ENCODE data around the gene BRK1. TPM values are rescaled to one million over a fixed set of nuclear protein-coding genes. Genes with fewer than 3 reads are reported as not detected.
"Not testable (repeated sequence)": the region's sequence is repeated elsewhere in the genome, so short reads cannot be mapped to it uniquely, and the experiment has no call there.

Gene BRK1
- total RNA-seq, 2 donors from 2014 or later = 118 to 126 TPM

DNA sequence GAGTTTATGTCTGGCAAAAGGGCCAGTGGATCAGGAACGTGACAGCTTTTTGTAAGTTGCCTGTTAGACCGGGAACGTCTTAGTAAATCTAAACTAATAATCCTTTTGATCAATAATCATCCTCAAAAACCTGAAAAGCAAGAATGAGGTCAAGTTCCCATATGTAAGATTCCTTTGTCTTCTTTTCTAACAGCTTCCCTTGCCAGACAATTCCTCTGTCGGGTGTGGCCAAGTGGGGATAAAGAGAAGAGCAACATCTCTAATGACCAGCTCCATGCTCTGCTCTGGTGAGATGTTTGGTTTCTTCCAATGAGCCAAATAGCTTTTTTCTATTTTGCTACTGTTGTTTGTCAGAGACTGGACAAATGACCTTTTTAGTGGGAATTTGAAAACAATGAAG lies 27.2 kb upstream of the BRK1 start:
- TF ChIP-seq CTCF (IDR thresholded peaks at IDR 0.05) = no peak
- TF ChIP-seq POLR2AphosphoS5 (IDR thresholded peaks at IDR 0.05) = no peak
- TF ChIP-seq POLR2A (IDR thresholded peaks at IDR 0.05) = no peak
- Histone ChIP-seq H3K36me3 (no peaks in the 10 kb centered on the region), H3K27ac (no peak overlapping the region), H3K27me3 (replicated peaks; ENCODE audit: insufficient read depth) (no peaks in the 10 kb centered on the region), H3K4me3 (no peak overlapping the region), H3K4me1 (replicated peaks) (no peaks in the 10 kb centered on the region), H3K9me3 (no peaks in the 10 kb centered on the region)
- DNase-seq (ENCODE audit: low spot score) = no peak
- WGBS = 74% methylated on average over 4 of the region's 4 CpGs
- intact Hi-C loops (cut with DNase I) = no loop called here

- H3K4me1 ChIP-seq (replicated peaks) = no peaks in the 10 kb centered on the region
- no peak overlapping the region for H3K4me3 ChIP-seq
- WGBS = 97% methylated on average over 6 of the region's 6 CpGs
- DNase-seq (ENCODE audit: low spot score) = no peak
- no peaks in the 10 kb centered on the region for H3K36me3 ChIP-seq
- TF ChIP-seq CTCF (IDR thresholded peaks at IDR 0.05) (no peak), POLR2A (IDR thresholded peaks at IDR 0.05) (no peak), POLR2AphosphoS5 (IDR thresholded peaks at IDR 0.05) (no peak)
- H3K27me3 ChIP-seq (replicated peaks; ENCODE audit: insufficient read depth) = no peaks in the 10 kb centered on the region
- intact Hi-C loops (cut with DNase I) = no loop called here
- H3K27ac ChIP-seq = no peak overlapping the region
- no peaks in the 10 kb centered on the region for H3K9me3 ChIP-seq
Observed at GRCh38 chr3:10090179-10090578, 25.3 kb upstream of the BRK1 start.

DNA sequence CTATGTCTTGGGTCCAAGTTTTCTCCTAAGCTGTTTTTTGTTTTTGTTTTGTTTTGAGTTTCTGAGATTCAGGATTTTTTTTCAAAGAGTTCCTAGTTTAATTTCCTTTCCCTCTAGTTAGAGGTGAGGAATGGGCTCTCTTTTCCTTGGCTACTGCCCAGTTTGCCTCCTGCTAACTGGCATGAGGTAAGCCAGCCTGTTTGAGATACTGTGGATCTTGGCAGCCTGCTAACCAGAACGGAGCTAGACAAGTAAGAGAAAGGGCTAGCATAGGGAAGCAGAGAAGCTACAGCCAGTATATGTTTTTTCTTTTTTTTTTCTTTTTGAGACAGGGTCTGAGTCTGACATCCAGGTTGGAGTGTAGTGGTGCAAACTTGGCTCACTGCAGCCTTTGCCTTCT lies 24.7 kb upstream of the BRK1 start:
- WGBS = no CpG with 5 or more reads among the region's 1 CpG
- DNase-seq (ENCODE audit: low spot score); H3K4me1 ChIP-seq (replicated peaks); H3K36me3 ChIP-seq; H3K27ac ChIP-seq; intact Hi-C loops (cut with DNase I); H3K27me3 ChIP-seq (replicated peaks; ENCODE audit: insufficient read depth); H3K9me3 ChIP-seq; H3K4me3 ChIP-seq: not testable (repeated sequence)

GRCh38 chr3:10091387-10091786 lies 24.1 kb upstream of the BRK1 start:
- 57% methylated on average over 2 of the region's 2 CpGs for WGBS
- intact Hi-C loops (cut with DNase I); H3K9me3 ChIP-seq: not testable (repeated sequence)

DNA sequence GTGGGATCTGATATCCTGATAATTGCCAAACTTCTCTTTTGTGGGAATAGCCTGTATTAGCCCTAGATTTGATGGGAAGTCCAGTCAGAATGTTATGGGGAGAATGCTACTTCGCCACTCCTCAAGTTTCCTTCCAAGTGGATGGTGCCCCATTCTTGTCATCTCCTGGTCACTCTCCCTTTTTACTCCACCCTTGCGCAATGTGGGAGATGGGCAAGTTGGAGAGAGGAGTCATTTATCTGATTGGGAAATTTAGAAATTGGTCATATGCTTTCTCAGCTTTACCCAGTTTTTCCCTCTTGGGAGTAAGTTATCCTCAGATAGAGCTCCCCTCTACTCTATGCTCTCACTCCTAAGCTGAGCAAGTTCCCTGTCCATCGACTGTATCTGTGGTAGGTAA lies 21.8 kb upstream of the BRK1 start:
- no peaks in the 10 kb centered on the region for H3K36me3 ChIP-seq
- no peaks in the 10 kb centered on the region for H3K4me1 ChIP-seq (replicated peaks)
- no peaks in the 10 kb centered on the region for H3K27me3 ChIP-seq (replicated peaks; ENCODE audit: insufficient read depth)
- H3K9me3 ChIP-seq = no peaks in the 10 kb centered on the region
- WGBS = 95% methylated on average over 3 of the region's 3 CpGs
- intact Hi-C loops (cut with DNase I) = no loop called here
- H3K4me3 ChIP-seq = no peak overlapping the region
- no peak overlapping the region for H3K27ac ChIP-seq
- no peak for DNase-seq (ENCODE audit: low spot score)
- TF ChIP-seq POLR2AphosphoS5 (IDR thresholded peaks at IDR 0.05) = no peak
- no peak for TF ChIP-seq CTCF (IDR thresholded peaks at IDR 0.05)
- no peak for TF ChIP-seq POLR2A (IDR thresholded peaks at IDR 0.05)

More at GRCh38 chr3:10091387-10091786, 24.1 kb upstream of the BRK1 start:
- not testable (repeated sequence) for H3K27me3 ChIP-seq (replicated peaks; ENCODE audit: insufficient read depth); H3K4me1 ChIP-seq (replicated peaks); DNase-seq (ENCODE audit: low spot score); H3K27ac ChIP-seq; H3K4me3 ChIP-seq; H3K36me3 ChIP-seq

DNA sequence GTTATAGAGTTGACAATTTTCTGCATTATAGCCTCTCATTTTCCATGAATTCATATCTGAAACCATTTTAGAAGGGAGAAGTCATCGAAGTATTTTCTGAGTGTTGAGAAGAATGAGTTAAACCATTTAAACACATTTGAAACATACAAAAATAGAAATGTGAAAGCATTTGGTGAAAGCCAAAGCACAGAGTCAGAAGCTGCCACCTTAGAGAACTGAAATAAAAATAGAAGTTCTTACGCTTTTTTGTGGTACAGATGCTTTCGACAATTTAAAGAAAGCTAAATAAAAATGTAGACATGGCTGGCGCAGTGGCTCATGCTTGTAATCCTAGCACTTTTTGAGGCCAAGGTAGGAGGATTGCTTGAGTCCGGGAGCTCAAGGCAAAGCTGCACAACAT lies 16.4 kb upstream of the BRK1 start:
- Histone ChIP-seq H3K36me3 (no peaks in the 10 kb centered on the region), H3K4me1 (replicated peaks) (no peaks in the 10 kb centered on the region), H3K27me3 (replicated peaks; ENCODE audit: insufficient read depth) (no peaks in the 10 kb centered on the region), H3K9me3 (no peaks in the 10 kb centered on the region), H3K4me3 (no peak overlapping the region), H3K27ac (no peak overlapping the region)
- no peak for DNase-seq (ENCODE audit: low spot score)
- intact Hi-C loops (cut with DNase I) = no loop called here
- WGBS = 96% methylated on average over 5 of the region's 5 CpGs
- TF ChIP-seq POLR2AphosphoS5 (IDR thresholded peaks at IDR 0.05) = no peak
- TF ChIP-seq CTCF (IDR thresholded peaks at IDR 0.05) = no peak
- TF ChIP-seq POLR2A (IDR thresholded peaks at IDR 0.05) = no peak
